GM18519 (cell line): ENCODE results near the gene ATXN7L3.

Experiments used
- ATAC-seq: cut with Tn5 transposase; IDR thresholded peaks from one replicate; pipeline ENCODE4 v1.9.1; 2021; ENCODE audit warnings: mild to moderate bottlenecking, moderate library complexity; ENCODE audit not compliant: unreplicated experiment, low FRiP score

Gene ATXN7L3

DNA sequence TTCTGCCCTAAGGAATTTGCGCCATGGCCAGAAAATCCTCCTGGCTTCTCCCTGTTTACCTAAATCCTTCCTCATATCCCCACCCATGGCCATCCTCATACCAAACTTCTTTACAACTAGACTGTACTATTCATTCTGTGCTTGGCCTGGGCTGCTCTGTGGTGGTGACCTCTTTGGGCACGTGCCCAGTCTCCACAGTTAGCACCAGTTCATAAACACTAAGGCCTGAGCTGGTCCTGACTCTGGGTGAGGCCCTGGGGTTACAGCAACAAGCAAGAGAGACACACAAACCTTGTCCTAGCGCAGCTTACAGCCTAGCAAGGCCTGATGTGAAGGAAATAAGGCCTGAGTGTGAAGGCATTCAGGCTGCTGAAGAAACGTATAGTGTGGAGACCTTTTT lies 3.1 kb upstream of the ATXN7L3 start:
- no peak for ATAC-seq

DNA sequence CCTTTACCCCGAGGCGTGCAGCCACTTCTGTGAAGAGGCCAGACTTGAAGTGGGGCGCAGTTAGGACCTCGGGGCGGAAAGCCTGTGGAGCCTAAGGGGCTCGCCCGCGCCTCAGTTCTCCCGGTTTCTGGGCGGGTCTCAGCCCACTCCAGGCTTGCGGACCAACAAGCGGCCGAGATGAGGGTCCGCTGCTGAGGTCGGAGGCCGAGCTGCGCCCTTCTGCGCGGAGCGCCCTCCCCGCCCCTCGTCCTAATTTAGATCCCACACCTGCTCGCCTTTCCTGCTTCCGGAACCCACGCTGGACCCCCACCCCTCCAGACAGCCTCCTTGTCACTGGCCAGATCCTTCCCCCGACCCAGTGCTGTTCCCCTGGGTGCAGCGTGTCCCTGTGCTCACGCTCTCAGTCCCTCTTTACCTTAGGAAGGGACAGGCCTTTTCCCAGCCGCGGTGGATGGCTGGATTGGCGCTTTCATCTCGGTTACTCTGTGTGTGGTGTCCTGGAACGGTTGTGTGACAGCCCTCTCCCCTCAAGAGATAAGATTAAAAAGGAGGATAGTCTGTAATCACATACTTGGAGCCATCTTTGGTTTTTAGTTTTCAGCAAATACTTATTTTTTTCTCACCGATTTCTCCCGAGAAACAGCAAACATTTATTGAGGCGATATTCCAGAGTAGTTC lies 933 bp upstream of the ATXN7L3 start:
- ATAC-seq: no peak

GRCh38 chr17:44198721-44199552 lies 747 bp downstream of the ATXN7L3 start:
- ATAC-seq: peak; percentile 7

- no peak for ATAC-seq
Measured at GRCh38 chr17:44197980-44198720, 1.5 kb downstream of the ATXN7L3 start.

GRCh38 chr17:44197107-44197506 lies 2.6 kb downstream of the ATXN7L3 start:
- no peak for ATAC-seq

DNA sequence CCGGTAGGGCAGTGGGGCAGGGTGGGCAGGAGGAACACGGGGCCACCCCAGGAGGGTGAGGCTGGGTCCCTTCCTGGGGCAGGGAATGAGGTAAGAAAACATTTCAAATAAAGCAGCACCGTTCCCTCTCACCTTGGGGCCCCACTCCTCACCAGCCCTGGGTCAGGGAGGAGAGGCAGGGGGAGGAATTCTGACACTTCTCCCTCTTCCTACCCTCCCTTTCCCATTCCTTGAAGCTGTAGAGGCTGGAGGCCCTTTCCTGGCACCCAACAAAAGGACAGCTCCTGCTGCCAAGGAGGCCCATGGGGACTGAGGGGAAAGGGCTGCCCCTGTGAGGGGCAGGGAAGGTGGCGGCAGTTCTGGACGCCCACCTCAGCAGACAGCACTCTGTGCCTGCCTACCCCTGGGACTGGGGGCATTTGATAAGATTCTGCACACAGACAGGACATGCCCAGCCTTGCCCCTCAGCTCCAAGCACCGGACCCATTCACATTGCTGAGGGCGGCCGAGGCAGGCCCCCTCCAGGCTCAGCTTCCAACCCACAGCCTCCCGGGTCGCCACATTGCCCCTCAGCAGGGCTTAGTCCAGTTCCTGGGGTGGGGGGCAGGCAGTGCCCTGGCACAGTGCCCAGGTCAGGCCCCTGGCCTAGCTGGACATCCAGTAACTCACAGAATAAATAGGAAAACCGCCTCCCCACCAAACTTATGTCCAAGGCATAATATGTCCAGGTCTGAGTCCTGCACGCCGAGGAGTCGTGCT lies 6.2 kb downstream of the ATXN7L3 start:
- no peak for ATAC-seq

DNA sequence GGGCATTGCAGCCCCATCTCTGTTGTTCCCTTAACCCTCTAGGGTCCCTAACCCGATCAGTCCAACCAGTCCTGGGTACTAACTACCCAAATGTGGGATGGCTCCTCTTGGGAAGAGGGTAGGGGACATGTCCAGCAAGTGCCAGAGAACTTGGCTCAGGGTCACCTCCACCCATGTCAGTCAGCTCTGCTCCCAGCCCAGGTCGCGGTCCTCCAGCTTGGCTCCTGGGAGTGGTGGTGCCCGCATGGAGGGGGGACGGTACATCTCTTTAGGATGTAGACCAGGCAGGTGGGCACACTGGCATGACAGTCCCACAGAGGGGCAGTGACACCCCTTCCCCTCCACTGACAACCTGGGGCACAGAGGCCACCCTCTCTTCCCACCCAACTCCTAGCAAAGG lies 6.9 kb downstream of the ATXN7L3 start:
- ATAC-seq: no peak

DNA sequence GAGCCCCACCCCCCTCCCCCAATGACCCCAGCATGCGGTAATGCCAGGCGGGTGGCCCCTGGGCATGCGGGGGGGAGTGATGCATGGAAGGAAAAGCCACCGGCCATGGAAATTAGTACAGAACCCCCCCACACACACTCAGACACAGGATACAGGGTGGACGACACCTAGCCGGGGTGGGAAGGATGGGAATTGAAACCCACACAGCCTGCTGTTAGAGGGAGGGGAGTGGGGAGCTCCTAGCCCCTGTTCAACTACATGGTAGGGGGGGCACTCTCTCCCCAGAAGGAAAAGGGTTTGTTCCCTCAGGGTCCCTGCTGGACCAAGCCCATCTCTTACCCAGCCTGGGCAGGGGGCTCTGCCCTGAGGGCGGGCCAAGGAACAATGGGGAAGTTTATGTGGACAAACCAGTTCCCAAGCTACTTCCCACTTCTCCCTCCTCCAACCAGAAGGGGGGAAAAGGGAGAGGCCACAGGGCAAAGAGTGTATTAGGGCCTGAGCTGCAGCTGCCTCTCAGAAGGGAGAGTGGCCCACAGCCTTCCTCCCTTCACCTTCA lies 7.7 kb downstream of the ATXN7L3 start:
- no peak for ATAC-seq

DNA sequence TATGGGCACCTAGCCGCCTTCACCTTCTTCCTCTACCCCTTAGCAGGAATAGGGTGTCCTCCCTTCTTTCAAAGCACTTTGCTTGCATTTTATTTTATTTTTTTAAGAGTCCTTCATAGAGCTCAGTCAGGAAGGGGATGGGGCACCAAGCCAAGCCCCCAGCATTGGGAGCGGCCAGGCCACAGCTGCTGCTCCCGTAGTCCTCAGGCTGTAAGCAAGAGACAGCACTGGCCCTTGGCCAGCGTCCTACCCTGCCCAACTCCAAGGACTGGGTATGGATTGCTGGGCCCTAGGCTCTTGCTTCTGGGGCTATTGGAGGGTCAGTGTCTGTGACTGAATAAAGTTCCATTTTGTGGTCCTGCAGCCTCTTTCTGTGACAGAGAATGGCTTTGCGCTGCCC lies 8.3 kb downstream of the ATXN7L3 start:
- ATAC-seq: no peak

GRCh38 chr17:44190481-44190880 lies 9.2 kb downstream of the ATXN7L3 start:
- no peak for ATAC-seq

DNA sequence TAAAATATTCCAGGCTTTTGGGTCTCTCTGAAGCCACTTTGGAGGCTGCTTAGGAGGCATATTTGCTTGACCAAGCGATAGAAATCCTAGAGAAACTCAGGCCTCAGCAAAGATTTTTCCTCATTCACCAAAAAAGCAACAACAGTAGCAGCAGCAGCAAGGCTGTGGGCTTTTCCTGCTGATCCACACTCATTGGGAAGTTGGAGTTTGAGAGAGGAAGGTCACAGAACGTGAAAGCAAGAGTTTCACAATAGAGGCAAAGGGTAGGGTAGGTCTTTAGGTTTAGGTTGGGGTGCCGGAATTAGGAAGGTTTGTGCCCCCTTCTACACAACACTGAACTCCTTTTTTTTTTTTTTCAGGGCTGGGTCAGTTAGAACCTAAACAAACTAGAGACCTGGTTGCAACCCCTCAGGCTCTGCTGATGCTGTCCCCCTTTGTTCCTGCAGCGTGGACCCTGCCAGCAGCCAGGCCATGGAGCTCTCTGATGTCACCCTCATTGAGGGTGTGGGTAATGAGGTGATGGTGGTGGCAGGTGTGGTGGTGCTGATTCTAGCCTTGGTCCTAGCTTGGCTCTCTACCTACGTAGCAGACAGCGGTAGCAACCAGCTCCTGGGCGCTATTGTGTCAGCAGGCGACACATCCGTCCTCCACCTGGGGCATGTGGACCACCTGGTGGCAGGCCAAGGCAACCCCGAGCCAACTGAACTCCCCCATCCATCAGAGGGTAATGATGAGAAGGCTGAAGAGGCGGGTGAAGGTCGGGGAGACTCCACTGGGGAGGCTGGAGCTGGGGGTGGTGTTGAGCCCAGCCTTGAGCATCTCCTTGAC lies 10.9 kb downstream of the ATXN7L3 start:
- no peak for ATAC-seq

GRCh38 chr17:44187131-44187899 lies 12.4 kb downstream of the ATXN7L3 start:
- no peak for ATAC-seq

- peak; percentile 77 for ATAC-seq
Measured at GRCh38 chr17:44186307-44187130, 13.2 kb downstream of the ATXN7L3 start, which contains the start of gene TMUB2. Gene TMUB2, plus strand, starts transcription at chr17:44186972. Its CDS starts 737 bp downstream, at chr17:44187709.

DNA sequence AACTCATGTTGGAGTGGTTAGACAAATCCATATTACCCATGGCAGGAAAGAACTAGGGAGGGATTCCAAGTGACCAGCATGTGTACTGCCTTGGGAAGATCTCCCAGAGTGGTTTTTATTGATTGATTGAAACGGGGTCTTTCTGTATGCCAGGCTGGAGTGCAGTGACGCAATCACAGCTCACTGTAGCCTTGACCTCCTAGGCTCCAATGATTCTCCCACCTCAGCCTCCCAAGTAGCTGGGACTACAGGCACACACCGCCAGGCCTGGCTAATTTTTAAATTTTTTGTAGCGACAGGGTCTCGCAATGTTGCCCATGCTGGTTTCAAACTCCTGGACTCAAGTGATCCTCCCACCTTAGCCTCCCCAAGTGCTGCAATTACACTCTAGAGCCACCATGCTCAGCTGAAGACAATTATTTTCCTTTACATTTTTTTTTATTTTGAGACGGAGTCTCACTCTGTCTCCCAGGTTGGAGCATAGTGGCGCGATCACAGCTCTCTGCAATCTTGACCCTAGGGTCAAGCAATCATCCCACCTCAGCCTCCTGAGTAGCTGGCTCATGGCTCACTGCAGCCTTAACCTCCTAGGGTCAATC lies 15.4 kb downstream of the ATXN7L3 start:
- ATAC-seq: no peak

GRCh38 chr17:44183024-44183423 lies 16.7 kb downstream of the ATXN7L3 start:
- ATAC-seq: no peak

DNA sequence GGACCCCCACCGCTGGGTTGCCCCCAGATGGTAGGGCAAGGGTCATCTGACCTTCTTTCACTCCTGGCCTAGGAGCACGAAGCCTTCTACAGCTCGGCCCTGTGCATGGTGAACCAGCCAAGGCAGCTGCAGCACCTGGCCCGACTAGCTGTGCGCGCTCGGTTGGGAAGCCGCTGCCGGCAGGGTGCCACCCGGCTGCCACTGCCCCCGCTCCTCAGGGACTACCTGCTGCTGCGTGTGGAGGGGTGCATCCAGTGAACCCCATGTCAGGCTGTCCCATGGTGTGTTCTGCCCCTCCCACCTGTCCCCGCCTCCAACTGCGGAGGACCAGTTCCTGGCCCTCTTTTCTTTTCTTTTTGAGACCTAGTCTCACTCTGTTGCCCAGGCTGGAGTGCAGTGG lies 21.6 kb downstream of the ATXN7L3 start:
- ATAC-seq: no peak

DNA sequence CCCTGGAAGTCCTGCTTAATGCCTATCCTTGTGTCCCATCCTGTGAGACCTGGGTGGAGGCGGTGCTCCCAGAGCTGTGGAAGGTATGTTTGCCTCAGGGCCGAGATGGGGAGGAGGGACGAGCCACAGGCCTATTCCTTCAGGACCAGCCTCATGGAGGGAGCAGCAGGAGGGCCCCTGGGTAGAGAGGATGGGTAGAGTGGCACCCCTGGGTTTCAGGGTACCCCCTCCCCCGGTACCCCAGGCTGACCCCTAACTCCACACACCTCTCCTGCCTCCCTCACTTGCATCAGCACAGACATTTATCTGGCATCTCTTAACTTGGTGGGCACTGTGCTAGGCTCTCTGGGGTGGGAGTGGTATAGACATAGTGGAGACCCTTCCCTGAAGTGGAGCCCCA lies 22.0 kb downstream of the ATXN7L3 start:
- no peak for ATAC-seq
